ENCODE measurements around the gene ONECUT2.

Gene ONECUT2

GRCh38 chr18:57436965-57437333, 1.8 kb downstream of the ONECUT2 start:
- Mint-ChIP-seq H3K9me3 (ENCODE audit: low read depth) (no peaks in the 10 kb centered on the region), H3K4me3 (peak overlapping the region; percentile 77), H3K27ac (peak overlapping the region; percentile 5), H3K4me1 (ENCODE audit: low read depth) (peaks cover 53% of the 10 kb centered on the region), H3K27me3 (peaks cover 50% of the 10 kb centered on the region), H3K36me3 (no peaks in the 10 kb centered on the region)

- peaks cover 53% of the 10 kb centered on the region for H3K4me1 Mint-ChIP-seq (ENCODE audit: low read depth)
- no peaks in the 10 kb centered on the region for H3K36me3 Mint-ChIP-seq
- peak overlapping the region; percentile 77 for H3K4me3 Mint-ChIP-seq
- no peaks in the 10 kb centered on the region for H3K9me3 Mint-ChIP-seq (ENCODE audit: low read depth)
- H3K27me3 Mint-ChIP-seq, result peaks cover 49% of the 10 kb centered on the region
- H3K27ac Mint-ChIP-seq, result no peak overlapping the region
Observed at GRCh38 chr18:57437402-57437765, 2.2 kb downstream of the ONECUT2 start.

- no peak overlapping the region for H3K27ac Mint-ChIP-seq
Observed at GRCh38 chr18:57437766-57438671, 2.8 kb downstream of the ONECUT2 start.

GRCh38 chr18:57438743-57439608, 3.8 kb downstream of the ONECUT2 start:
- H3K4me3 Mint-ChIP-seq, result peak overlapping the region; percentile 45
- H3K4me1 Mint-ChIP-seq (ENCODE audit: low read depth), result peaks cover 52% of the 10 kb centered on the region
- no peaks in the 10 kb centered on the region for H3K9me3 Mint-ChIP-seq (ENCODE audit: low read depth)
- H3K27me3 Mint-ChIP-seq, result peaks cover 53% of the 10 kb centered on the region
- H3K27ac Mint-ChIP-seq, result no peak overlapping the region
- H3K36me3 Mint-ChIP-seq, result no peaks in the 10 kb centered on the region

More at GRCh38 chr18:57437766-57438671, 2.8 kb downstream of the ONECUT2 start:
- Mint-ChIP-seq H3K9me3 (ENCODE audit: low read depth) (no peaks in the 10 kb centered on the region), H3K4me1 (ENCODE audit: low read depth) (peaks cover 53% of the 10 kb centered on the region), H3K36me3 (no peaks in the 10 kb centered on the region), H3K27me3 (peaks cover 55% of the 10 kb centered on the region), H3K4me3 (peak overlapping the region; percentile 77)

- Mint-ChIP-seq H3K4me1 (ENCODE audit: low read depth) (peaks cover 46% of the 10 kb centered on the region), H3K27me3 (peaks cover 57% of the 10 kb centered on the region), H3K9me3 (ENCODE audit: low read depth) (no peaks in the 10 kb centered on the region), H3K36me3 (no peaks in the 10 kb centered on the region), H3K27ac (no peak overlapping the region), H3K4me3 (peak overlapping the region; percentile 40)
Observed at GRCh38 chr18:57439609-57439968, 4.4 kb downstream of the ONECUT2 start.

GRCh38 chr18:57439985-57440330, 4.8 kb downstream of the ONECUT2 start:
- H3K27ac Mint-ChIP-seq, result no peak overlapping the region
- H3K4me3 Mint-ChIP-seq, result peak overlapping the region; percentile 23
- peaks cover 60% of the 10 kb centered on the region for H3K27me3 Mint-ChIP-seq
- H3K4me1 Mint-ChIP-seq (ENCODE audit: low read depth), result peaks cover 44% of the 10 kb centered on the region
- no peaks in the 10 kb centered on the region for H3K36me3 Mint-ChIP-seq
- no peaks in the 10 kb centered on the region for H3K9me3 Mint-ChIP-seq (ENCODE audit: low read depth)

- Mint-ChIP-seq H3K4me1 (ENCODE audit: low read depth) (peaks cover 44% of the 10 kb centered on the region), H3K27me3 (peaks cover 65% of the 10 kb centered on the region), H3K4me3 (no peak overlapping the region), H3K36me3 (no peaks in the 10 kb centered on the region), H3K27ac (no peak overlapping the region), H3K9me3 (ENCODE audit: low read depth) (no peaks in the 10 kb centered on the region)
Observed at GRCh38 chr18:57440331-57441070, 5.3 kb downstream of the ONECUT2 start.

- peaks cover 41% of the 10 kb centered on the region for H3K4me1 Mint-ChIP-seq (ENCODE audit: low read depth)
- no peak overlapping the region for H3K27ac Mint-ChIP-seq
- no peaks in the 10 kb centered on the region for H3K36me3 Mint-ChIP-seq
- peak overlapping the region; percentile 63 for H3K4me3 Mint-ChIP-seq
- peaks cover 67% of the 10 kb centered on the region for H3K27me3 Mint-ChIP-seq
- no peaks in the 10 kb centered on the region for H3K9me3 Mint-ChIP-seq (ENCODE audit: low read depth)
Observed at GRCh38 chr18:57441071-57441794, 6.1 kb downstream of the ONECUT2 start.

- H3K4me3 Mint-ChIP-seq, result no peak overlapping the region
- H3K36me3 Mint-ChIP-seq, result no peaks in the 10 kb centered on the region
- H3K9me3 Mint-ChIP-seq (ENCODE audit: low read depth), result no peaks in the 10 kb centered on the region
- H3K4me1 Mint-ChIP-seq (ENCODE audit: low read depth), result peaks cover 23% of the 10 kb centered on the region
- H3K27ac Mint-ChIP-seq, result no peak overlapping the region
- peaks cover 65% of the 10 kb centered on the region for H3K27me3 Mint-ChIP-seq
Observed at GRCh38 chr18:57443247-57443646, 8.1 kb downstream of the ONECUT2 start.

- H3K27me3 Mint-ChIP-seq, result peaks cover 67% of the 10 kb centered on the region
- no peak overlapping the region for H3K27ac Mint-ChIP-seq
- H3K4me3 Mint-ChIP-seq, result no peak overlapping the region
- no peaks in the 10 kb centered on the region for H3K9me3 Mint-ChIP-seq (ENCODE audit: low read depth)
- peaks cover 19% of the 10 kb centered on the region for H3K4me1 Mint-ChIP-seq (ENCODE audit: low read depth)
- no peaks in the 10 kb centered on the region for H3K36me3 Mint-ChIP-seq
Observed at GRCh38 chr18:57443702-57444101, 8.5 kb downstream of the ONECUT2 start.

- Mint-ChIP-seq H3K9me3 (ENCODE audit: low read depth) (no peaks in the 10 kb centered on the region), H3K4me1 (ENCODE audit: low read depth) (peaks cover 13% of the 10 kb centered on the region), H3K36me3 (no peaks in the 10 kb centered on the region), H3K27ac (no peak overlapping the region), H3K27me3 (peaks cover 63% of the 10 kb centered on the region), H3K4me3 (no peak overlapping the region)
Observed at GRCh38 chr18:57444301-57444759, 9.2 kb downstream of the ONECUT2 start.

- Mint-ChIP-seq H3K9me3 (ENCODE audit: low read depth) (no peaks in the 10 kb centered on the region), H3K4me3 (no peak overlapping the region), H3K27ac (no peak overlapping the region), H3K36me3 (no peaks in the 10 kb centered on the region), H3K27me3 (peaks cover 64% of the 10 kb centered on the region), H3K4me1 (ENCODE audit: low read depth) (peaks cover 7% of the 10 kb centered on the region)
Observed at GRCh38 chr18:57445488-57446319, 10.5 kb downstream of the ONECUT2 start.

GRCh38 chr18:57446322-57446721, 11.1 kb downstream of the ONECUT2 start:
- Mint-ChIP-seq H3K36me3 (no peaks in the 10 kb centered on the region), H3K4me1 (ENCODE audit: low read depth) (peaks cover 4% of the 10 kb centered on the region), H3K27ac (no peak overlapping the region), H3K27me3 (peaks cover 62% of the 10 kb centered on the region), H3K4me3 (no peak overlapping the region), H3K9me3 (ENCODE audit: low read depth) (no peaks in the 10 kb centered on the region)

Measured in activated naive CD8-positive, alpha-beta T cell (primary cell).